SK-N-MC (cell line): ENCODE data around the gene PPP1R12B.
A peak's percentile ranks its signal among the peaks of the same experiment; 100 is the strongest.
"Not testable (repeated sequence)": the region's sequence is repeated elsewhere in the genome, so short reads cannot be mapped to it uniquely, and the experiment has no call there.

ENCODE experiments used
- DNase-seq: peaks from one replicate; pipeline ENCODE4 v3.0.0-alpha.2; 2011; ENCODE audit warnings: low read depth, low spot score
- H3K27ac ChIP-seq: fragments of 200-600 bp; sonication (generic); 2 replicates; pipeline ENCODE4 v1.5.1; 2016; ENCODE audit warnings: mixed run types
- H3K36me3 ChIP-seq: fragments of 200-600 bp; sonication (generic); 2 replicates; pipeline ENCODE4 v1.6.1; 2017; ENCODE audit warnings: antibody characterized with exemption, low read length, mixed read lengths; ENCODE audit not compliant: insufficient read depth
- H3K4me3 ChIP-seq: fragments of 200-600 bp; sonication (generic); 2 replicates; pipeline ENCODE4 v1.5.1; 2016
- H3K9ac ChIP-seq: fragments of 200-600 bp; sonication (generic); 2 replicates; pipeline ENCODE4 v1.8.0; 2017; ENCODE audit warnings: mixed run types, mixed read lengths; ENCODE audit not compliant: insufficient read length
- H3K9me3 ChIP-seq: fragments of 200-600 bp; sonication (generic); 2 replicates; pipeline ENCODE4 v1.6.1; 2017; ENCODE audit warnings: low read depth, mild to moderate bottlenecking, antibody characterized with exemption, low read length, moderate library complexity, mixed read lengths
- EZH2 ChIP-seq: fragments of 200-600 bp; sonication (generic); IDR thresholded peaks from one replicate; pipeline ENCODE4 v1.6.1; 2017; ENCODE audit warnings: antibody characterized with exemption
- FOXP2 ChIP-seq: optimal IDR thresholded peaks from 2 replicates; pipeline ENCODE3; 2011; ENCODE audit warnings: mild to moderate bottlenecking, moderate library complexity; ENCODE audit not compliant: insufficient read depth; ENCODE audit errors: extremely low read length, control extremely low read depth
- POLR2AphosphoS5 ChIP-seq: IDR thresholded peaks from 2 replicates; pipeline ENCODE4 v1.6.1; 2012; ENCODE audit warnings: mild to moderate bottlenecking, low read depth, low read length, borderline replicate concordance

PPP1R12B gene

DNA sequence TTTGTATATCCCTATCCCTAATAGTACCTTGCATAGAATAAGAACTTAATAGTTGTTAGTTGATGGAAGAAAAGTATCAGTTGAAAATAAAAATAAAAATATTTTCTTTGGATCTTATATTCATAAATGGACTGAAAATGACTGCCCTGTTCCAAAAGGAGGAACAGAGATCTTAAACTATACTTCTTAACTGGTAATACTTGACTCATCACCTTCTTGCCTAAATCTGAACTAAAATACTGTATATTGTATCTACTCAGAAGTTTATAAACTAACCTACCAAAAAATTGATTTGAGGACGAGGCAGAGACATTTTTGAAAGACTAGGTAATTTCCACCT is 182.9 kb downstream of the PPP1R12B start:
- Histone ChIP-seq H3K9me3 (no peaks in the 10 kb centered on the region), H3K9ac (no peak overlapping the region), H3K27ac (no peak overlapping the region), H3K36me3 (no peaks in the 10 kb centered on the region), H3K4me3 (no peak overlapping the region)
- no peak for DNase-seq
- TF ChIP-seq EZH2 (no peak), POLR2AphosphoS5 (no peak), FOXP2 (no peak)

GRCh38 chr1:202531812-202532616 is 183.5 kb downstream of the PPP1R12B start:
- not testable (repeated sequence) for H3K36me3 ChIP-seq, H3K27ac ChIP-seq, DNase-seq, H3K9ac ChIP-seq, H3K4me3 ChIP-seq, H3K9me3 ChIP-seq

GRCh38 chr1:202539166-202539574 is 190.7 kb downstream of the PPP1R12B start:
- H3K36me3 ChIP-seq, H3K9me3 ChIP-seq, H3K27ac ChIP-seq, DNase-seq, H3K9ac ChIP-seq: not testable (repeated sequence)
- H3K4me3 ChIP-seq, result 0 out of 2 replicates have a peak overlapping the region, but pooled peaks have one; percentile 11

- not testable (repeated sequence) for H3K4me3 ChIP-seq, H3K36me3 ChIP-seq, H3K9me3 ChIP-seq, DNase-seq, H3K9ac ChIP-seq, H3K27ac ChIP-seq
These were observed 191.1 kb downstream of the PPP1R12B start for GRCh38 chr1:202539583-202539982.

GRCh38 chr1:202540014-202540413 is 191.5 kb downstream of the PPP1R12B start:
- Histone ChIP-seq H3K4me3 (no peak overlapping the region), H3K9ac (no peak overlapping the region), H3K36me3 (no peaks in the 10 kb centered on the region), H3K27ac (no peak overlapping the region), H3K9me3 (no peaks in the 10 kb centered on the region)
- TF ChIP-seq POLR2AphosphoS5 (no peak), FOXP2 (no peak), EZH2 (no peak)
- DNase-seq, result no peak

- no peaks in the 10 kb centered on the region for H3K9me3 ChIP-seq
- DNase-seq, result no peak
- H3K36me3 ChIP-seq, result no peaks in the 10 kb centered on the region
- H3K4me3 ChIP-seq, result no peak overlapping the region
- no peak overlapping the region for H3K27ac ChIP-seq
- TF ChIP-seq FOXP2 (no peak), POLR2AphosphoS5 (no peak), EZH2 (no peak)
- no peak overlapping the region for H3K9ac ChIP-seq
These were observed 191.9 kb downstream of the PPP1R12B start for GRCh38 chr1:202540448-202540847.

GRCh38 chr1:202540858-202541257 is 192.4 kb downstream of the PPP1R12B start:
- not testable (repeated sequence) for H3K4me3 ChIP-seq, H3K9me3 ChIP-seq, H3K36me3 ChIP-seq, H3K27ac ChIP-seq, H3K9ac ChIP-seq, DNase-seq

DNA sequence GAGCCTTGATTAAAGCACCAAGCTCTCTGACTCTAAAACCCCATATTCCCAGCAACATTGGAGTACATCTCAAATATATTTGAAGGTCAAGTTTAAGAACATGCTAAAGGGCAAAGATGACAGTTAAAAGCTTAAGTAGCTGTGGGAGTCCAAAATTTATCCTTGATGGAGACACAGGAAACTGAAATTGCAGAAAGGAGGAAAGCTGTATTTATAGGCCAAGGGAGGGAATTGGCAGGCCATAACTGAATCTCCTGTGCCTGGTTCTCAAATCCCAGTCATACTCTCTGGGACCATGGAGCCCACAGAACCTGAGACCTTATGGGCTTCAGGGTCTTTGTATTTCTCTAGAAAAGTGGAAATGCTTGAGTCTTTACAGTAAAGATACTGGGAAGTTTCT is 193.9 kb downstream of the PPP1R12B start:
- DNase-seq, H3K27ac ChIP-seq, H3K4me3 ChIP-seq: not testable (repeated sequence)

GRCh38 chr1:202543537-202543936 is 195.0 kb downstream of the PPP1R12B start:
- DNase-seq, H3K36me3 ChIP-seq, H3K27ac ChIP-seq, H3K4me3 ChIP-seq, H3K9me3 ChIP-seq, H3K9ac ChIP-seq: not testable (repeated sequence)

More for the DNA sequence above, 193.9 kb downstream of the PPP1R12B start:
- not testable (repeated sequence) for H3K9me3 ChIP-seq, H3K9ac ChIP-seq, H3K36me3 ChIP-seq

DNA sequence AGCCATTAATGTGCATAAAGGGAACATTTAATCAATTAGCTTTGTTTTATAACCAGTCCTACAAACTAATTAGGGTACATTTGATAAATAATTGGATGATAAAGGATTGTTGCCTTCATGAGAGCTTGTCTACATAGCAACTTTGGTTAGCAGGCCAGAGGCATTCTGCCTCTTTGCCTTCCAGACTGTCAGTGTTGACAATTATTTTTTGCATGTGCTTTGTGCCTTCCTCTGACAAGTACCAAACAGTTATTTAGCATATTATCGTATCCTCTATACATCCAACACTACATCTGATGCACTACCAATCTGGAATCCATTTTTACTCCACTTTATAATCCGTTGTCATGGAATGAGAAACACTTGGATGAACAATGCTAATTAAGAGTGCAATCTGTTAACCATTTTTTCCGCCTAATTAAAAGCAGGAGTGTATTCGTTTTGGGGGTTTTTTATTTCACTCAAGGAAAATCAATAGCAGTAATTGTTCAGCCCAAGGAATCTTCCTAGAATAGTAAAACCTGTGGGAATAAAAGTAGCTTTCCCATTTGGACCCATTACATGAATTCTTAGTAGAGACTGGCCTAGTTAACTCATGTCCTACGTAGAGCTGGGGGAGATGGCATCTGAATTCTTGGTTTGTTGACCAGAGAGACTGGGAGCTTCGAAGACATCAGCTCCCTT is 196.4 kb downstream of the PPP1R12B start:
- H3K36me3 ChIP-seq, DNase-seq, H3K4me3 ChIP-seq, H3K9me3 ChIP-seq, H3K9ac ChIP-seq, H3K27ac ChIP-seq: not testable (repeated sequence)

- not testable (repeated sequence) for H3K27ac ChIP-seq, DNase-seq, H3K4me3 ChIP-seq, H3K36me3 ChIP-seq, H3K9me3 ChIP-seq, H3K9ac ChIP-seq
These were observed 197.3 kb downstream of the PPP1R12B start for GRCh38 chr1:202545647-202546303.

DNA sequence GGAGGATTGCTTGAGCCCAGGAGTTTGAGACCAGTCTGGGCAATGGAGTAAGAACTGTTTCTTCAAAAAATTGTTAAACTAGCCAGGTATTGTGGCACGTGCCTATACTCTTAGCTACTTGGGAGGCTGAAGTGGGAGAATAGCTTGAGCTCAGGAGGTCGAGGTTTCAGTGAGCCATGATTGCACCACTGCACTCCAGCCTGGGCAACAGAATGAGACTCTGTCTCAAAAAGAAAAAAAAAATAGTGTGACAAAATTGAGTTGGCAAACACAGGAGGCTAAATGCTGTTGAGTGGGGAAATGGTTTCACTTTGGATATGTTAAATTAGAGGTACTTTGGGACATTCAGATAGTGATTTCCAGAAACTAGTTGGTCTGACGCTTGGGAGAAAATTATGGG is 197.9 kb downstream of the PPP1R12B start:
- not testable (repeated sequence) for H3K27ac ChIP-seq, H3K9ac ChIP-seq, DNase-seq, H3K4me3 ChIP-seq, H3K9me3 ChIP-seq, H3K36me3 ChIP-seq

DNA sequence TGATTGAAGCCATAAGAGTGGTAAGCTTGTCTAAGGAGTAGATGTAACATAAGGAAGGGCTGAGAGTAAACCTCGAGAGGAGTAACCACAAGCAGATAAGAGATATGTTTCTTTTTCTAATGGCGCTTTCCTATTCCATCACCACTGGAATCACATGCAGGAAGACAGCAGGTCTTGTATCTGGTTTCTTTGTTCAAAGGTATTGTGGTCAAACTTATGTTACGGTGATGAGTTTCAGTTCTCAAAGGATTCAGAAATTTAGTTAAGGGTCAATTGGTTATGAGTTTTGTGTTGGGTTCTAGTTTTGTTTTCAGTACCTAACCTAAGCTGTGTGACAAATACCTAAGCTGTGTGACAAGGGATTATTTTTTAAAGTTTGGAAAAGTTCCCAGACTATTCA is 198.3 kb downstream of the PPP1R12B start:
- H3K36me3 ChIP-seq, DNase-seq, H3K27ac ChIP-seq: not testable (repeated sequence)

More for the DNA sequence above, 198.3 kb downstream of the PPP1R12B start:
- not testable (repeated sequence) for H3K9ac ChIP-seq, H3K9me3 ChIP-seq, H3K4me3 ChIP-seq
